Activated gamma-delta T cell treated with anti-CD3 and anti-CD28 coated beads, Interleukin-2, amount 50 U/mL, for 16 hours (primary cell): Measurements from ENCODE around the gene CMKLR1.

Experiments
- DNase-seq: peaks from one replicate; pipeline ENCODE4 v3.0.0-alpha.2; 2020; ENCODE audit warnings: low read depth

The CMKLR1 gene

GRCh38 chr12:108338915-108339657, at the start of gene CMKLR1:
Gene CMKLR1 (minus strand): TSS chr12:108339311. CDS start chr12:108293591, 45,720 bp downstream.
- DNase-seq = no peak

- DNase-seq = no peak
These were observed 48.7 kb upstream of the CMKLR1 start for GRCh38 chr12:108387771-108388170.

GRCh38 chr12:108386709-108387360, 47.7 kb upstream of the CMKLR1 start:
- no peak for DNase-seq

GRCh38 chr12:108382437-108382801, 43.3 kb upstream of the CMKLR1 start:
- no peak for DNase-seq

GRCh38 chr12:108381787-108382436, 42.8 kb upstream of the CMKLR1 start:
- no peak for DNase-seq

- no peak for DNase-seq
These were observed 41.3 kb upstream of the CMKLR1 start for GRCh38 chr12:108380382-108380781.

- DNase-seq = no peak
These were observed 40.7 kb upstream of the CMKLR1 start for GRCh38 chr12:108379823-108380222.

- DNase-seq = no peak
These were observed 39.8 kb upstream of the CMKLR1 start for GRCh38 chr12:108378926-108379325.

- DNase-seq = no peak
These were observed 38.1 kb upstream of the CMKLR1 start for GRCh38 chr12:108377260-108377659.

- no peak for DNase-seq
These were observed 37.0 kb upstream of the CMKLR1 start for GRCh38 chr12:108375986-108376663.

- no peak for DNase-seq
These were observed 35.6 kb upstream of the CMKLR1 start for GRCh38 chr12:108374596-108375320.

GRCh38 chr12:108373111-108373510, 34.0 kb upstream of the CMKLR1 start:
- no peak for DNase-seq

- DNase-seq = no peak
These were observed 32.8 kb upstream of the CMKLR1 start for GRCh38 chr12:108371801-108372344.

GRCh38 chr12:108370415-108370814, 31.3 kb upstream of the CMKLR1 start:
- no peak for DNase-seq

- no peak for DNase-seq
These were observed 30.8 kb upstream of the CMKLR1 start for GRCh38 chr12:108369736-108370396.

- no peak for DNase-seq
These were observed 29.0 kb upstream of the CMKLR1 start for GRCh38 chr12:108368089-108368488.

- no peak for DNase-seq
These were observed 28.3 kb upstream of the CMKLR1 start for GRCh38 chr12:108367436-108367835.

- no peak for DNase-seq
These were observed 26.2 kb upstream of the CMKLR1 start for GRCh38 chr12:108365324-108365723.

- no peak for DNase-seq
These were observed 25.8 kb upstream of the CMKLR1 start for GRCh38 chr12:108364879-108365278.

- DNase-seq = no peak
These were observed 24.5 kb upstream of the CMKLR1 start for GRCh38 chr12:108363565-108363964.

- no peak for DNase-seq
These were observed 24.1 kb upstream of the CMKLR1 start for GRCh38 chr12:108363165-108363564.
